HG03571 (cell line): Measurements from ENCODE around the gene LPP.
A peak's percentile ranks its signal among the peaks of the same experiment; 100 is the strongest.
"Not testable (repeated sequence)": the region's sequence is repeated elsewhere in the genome, so short reads cannot be mapped to it uniquely, and the experiment has no call there.

ENCODE experiments used
- ATAC-seq: cut with Tn5 transposase; IDR thresholded peaks from one replicate; pipeline ENCODE4 v1.9.1; 2021; ENCODE audit not compliant: unreplicated experiment

LPP gene

DNA sequence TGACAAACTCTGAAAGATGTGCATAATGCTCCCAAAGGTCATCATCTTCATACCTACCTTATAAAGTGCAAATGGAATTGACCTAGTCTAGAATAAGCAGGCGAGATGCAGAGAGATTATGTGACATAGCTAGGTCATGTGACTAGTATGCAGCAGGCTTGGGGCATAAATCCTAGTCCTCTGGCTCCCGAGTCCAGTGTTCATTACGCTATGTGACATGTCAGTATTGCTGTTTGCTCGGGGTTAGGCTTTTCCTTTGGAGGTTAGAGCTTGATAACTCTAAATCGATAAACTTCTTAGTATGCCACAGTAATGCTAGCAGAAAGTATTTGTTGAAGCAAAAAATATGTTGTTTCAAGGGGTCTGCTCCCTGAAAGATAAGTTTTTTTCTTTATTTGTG is 536.1 kb downstream of the LPP start:
- no peak for ATAC-seq

DNA sequence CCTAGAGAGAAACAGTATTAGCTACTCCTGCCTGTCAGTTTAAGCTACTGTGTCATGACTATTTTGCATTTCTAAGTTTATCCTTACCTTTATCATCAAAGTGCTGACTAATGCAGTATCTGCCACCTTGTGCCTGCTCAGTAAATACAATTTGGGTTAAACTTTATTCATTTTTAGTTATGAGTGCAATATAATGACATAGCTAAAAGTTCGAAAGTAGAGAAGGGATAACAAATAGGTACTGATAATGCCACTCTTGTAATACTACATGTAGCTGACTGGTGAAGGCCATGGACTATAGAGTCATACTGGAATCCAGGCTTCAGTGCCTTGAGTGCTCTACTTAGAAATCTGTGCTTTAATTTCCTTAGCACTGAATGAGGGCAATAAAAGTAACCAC is 537.0 kb downstream of the LPP start:
- ATAC-seq: no peak

DNA sequence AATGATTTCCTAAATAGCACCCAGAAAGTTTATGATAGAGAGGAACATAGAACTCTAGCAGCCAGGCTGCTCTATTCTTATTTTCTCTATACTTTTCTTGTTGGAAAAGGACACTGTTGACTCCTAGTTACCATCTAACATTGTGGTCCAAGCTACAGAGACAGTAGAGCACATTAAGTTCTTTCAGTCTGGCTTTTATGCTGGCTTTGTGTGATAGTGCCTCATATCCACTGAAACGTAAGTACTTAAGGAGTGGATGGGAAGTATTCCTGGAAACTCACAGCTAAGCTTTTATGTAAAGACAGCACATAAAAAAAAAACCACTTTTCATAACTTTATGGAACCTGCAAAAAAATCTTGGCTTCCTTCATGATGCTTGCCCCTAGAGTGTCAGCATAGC is 537.7 kb downstream of the LPP start:
- no peak for ATAC-seq

DNA sequence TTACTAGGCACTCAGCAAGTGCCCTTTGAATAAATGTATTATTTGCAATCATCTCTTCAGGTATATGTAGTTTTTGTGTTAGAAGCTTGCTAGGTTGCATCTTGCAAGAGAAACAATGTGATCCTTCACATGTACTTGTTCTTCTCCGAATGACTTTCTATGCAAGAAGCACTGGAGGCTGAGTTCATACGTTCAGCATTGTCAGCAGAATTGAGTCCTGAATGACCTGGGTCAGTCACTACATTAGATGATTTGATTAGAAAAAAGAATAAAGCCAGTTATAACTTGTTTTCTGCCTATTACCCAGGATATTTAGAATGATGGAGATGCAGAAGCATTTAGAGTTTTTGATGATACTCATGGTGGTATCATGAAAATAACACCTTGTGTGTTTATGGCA is 538.7 kb downstream of the LPP start:
- ATAC-seq: no peak

DNA sequence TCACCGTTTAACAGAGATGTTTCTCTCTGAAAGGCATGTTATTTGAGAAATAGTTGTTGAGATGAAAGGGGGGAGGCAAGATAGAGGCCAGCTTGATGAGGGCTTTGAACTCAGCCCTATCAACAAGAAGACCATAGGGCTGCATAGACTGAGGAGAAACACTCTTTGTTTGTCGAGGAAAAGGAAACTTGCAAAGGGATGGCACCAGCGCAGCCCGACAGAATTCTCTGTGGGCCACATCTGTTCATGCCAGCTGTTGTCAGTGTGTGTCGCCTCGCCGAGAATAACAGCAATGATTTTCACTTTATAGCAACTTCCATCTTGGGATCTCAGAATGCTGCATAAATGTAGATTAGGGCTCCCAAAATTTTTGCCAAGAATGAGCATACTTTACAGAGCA is 539.5 kb downstream of the LPP start:
- no peak for ATAC-seq

DNA sequence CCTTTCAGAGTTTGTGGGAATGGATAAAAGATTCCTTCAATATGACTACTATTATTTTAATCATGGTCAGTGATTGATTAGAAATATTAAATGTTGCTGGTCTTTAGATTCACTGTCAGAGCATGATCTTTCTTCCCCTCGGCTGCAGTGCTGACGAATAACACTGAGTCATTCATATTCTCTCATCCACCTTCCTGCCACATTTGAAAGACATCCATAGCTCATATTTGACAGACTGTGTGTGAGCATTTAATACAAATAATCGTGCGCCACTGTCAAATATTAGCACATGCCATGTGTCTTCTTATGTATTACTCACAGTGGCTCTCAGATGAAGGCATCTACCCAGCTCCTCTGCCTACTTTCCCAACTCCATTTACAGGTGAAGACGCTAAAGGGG is 541.3 kb downstream of the LPP start:
- ATAC-seq: no peak

DNA sequence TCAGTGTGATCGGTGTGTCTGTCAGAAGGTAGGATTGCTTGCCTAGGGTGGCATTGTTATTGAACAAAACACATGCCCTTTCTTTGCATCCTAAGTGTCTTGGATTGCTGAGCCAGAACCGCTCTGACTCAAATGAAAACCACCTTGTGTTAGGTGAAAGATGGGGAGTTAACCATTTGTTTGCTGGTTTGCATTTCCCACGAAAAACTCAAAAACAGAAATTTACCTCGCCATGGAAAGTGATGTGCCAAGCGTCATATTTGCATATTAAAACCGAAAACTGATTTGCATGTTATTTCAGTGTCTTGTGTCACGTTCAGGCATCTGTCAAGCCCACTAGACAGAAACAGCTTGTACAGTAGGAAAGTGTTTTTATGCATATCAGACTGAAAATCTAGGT is 543.2 kb downstream of the LPP start:
- ATAC-seq: peak; percentile 76

DNA sequence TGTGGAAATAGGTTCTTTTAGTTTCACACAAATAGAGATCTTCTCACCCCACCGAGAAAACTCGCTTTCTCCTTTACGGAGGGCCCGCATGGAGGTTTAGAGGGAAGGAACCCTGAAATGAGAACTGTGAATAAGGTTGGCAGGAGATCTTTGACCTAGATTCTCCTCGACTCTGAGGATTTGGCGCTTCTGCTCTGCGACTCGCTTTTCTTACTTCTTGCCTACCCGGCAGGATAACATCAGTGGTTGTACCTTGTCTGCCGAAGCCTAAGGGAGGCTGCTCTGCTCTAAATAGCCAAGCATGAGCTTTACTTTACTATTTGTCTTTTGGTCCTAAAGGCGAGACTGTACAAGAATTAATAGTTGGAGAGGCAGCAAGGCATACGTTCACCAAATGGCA is 544.5 kb downstream of the LPP start:
- ATAC-seq: no peak

DNA sequence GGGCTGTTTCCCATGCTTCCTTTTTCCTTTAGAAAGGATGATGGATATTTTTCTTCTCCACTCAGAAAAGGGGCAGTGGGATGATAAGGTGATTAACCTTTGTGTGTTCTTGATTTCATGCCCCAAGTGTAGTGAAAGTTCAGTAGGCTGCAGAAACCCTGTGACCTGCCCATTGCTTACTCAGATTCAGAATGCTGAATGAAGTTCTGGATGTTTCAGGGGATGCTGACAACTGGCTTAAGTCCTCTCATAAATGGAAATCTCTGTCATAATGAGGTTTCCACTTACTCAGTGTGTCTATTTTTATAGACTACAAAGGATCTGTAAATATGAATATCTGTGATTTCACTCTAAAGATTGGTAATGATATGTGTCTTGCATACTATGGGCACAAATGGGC is 546.5 kb downstream of the LPP start:
- no peak for ATAC-seq

DNA sequence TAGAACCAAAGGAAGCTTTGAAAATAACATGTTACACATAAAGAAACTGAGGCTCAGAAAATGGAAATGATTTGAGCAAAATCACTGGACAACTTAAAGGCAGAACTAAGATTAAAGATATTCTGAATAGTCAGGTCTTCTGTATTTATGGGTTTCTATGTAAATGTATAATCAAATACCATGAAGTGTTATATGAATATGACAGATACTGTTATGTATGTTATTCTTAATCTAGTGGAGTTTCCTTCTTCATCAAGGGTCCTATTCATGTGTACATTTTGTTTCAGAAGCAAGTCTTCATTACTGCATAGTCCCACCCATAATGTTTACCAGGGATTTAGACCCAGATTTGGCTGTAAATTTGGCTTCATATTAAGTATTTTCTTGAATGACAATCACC is 547.0 kb downstream of the LPP start:
- ATAC-seq: no peak

DNA sequence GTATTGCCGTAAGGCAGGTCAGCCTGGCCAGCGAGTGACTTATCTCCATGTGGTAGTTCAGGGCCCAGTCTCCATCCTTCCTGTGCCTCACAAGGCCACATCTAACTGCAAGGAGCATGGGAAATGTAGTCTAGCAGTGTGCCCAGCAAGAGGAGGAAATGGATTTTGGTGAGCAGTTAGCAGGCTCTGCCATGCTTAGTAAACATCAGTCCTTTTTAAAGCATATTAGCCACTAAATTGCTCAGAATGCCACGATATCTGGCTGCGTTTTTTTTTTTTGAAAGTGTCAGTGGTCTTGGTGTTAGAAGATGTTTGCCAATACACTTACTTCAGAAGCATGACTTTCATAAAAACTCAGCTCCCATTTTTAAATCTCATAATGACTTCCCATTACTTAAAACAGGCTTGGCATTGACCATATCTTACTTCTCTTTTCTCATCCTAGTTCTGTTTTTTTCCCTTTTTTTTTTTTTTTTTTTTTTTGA is 547.6 kb downstream of the LPP start:
- ATAC-seq: no peak

DNA sequence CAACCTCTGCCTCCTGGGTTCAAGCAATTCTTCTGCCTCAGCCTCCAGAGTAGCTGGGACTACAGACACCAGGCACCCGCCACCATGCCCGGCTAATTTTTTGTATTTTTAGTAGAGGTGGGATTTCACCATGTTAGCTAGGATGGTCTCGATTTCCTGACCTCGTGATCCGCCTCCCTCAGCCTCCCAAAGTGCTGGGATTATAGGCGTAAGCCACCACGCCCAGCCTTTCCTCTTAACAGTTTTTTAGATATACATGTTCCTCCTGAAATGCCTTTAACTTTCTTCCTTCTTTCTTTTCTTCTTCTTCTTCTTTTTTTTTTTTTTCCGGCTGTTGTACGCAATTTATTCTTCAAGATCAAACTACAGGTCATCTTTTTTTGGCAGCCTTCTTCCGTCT is 548.1 kb downstream of the LPP start:
- not testable (repeated sequence) for ATAC-seq

DNA sequence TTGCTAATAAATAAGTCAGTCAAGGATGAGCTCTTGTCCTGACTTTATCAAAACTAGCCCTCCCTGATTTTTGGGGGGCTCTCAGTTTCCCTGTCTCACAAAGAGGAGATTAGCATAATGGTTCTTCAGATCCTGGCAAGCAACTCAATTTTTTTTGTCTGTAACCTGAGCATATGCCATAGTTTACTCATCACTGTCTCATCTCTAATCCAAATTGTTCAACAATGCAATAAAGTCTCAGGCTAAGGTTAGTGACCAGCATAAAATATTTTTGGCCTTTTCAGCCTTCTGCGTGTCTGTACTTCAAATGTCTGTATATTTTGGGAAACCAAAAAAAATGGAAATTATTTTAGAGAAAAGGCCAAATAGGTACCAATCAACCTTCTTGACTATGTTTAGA is 552.2 kb downstream of the LPP start:
- no peak for ATAC-seq

DNA sequence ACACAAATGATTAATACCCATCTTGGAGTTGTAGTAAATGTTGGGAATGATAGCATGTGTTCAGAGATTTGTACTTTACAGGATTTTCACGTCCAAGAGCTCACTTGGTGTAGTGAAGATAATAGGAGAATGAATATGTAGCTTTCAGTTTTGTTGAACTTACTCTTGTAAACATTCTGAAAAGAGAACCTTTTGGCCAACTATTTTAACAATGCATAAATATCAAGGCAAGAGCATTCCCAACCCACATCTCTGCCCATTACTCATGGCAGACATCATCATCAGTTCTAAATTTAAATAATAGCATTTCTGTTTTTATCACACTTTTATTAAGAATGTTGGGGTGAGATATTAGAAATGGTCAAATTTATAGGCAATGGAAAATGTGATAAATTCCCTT is 552.6 kb downstream of the LPP start:
- no peak for ATAC-seq

DNA sequence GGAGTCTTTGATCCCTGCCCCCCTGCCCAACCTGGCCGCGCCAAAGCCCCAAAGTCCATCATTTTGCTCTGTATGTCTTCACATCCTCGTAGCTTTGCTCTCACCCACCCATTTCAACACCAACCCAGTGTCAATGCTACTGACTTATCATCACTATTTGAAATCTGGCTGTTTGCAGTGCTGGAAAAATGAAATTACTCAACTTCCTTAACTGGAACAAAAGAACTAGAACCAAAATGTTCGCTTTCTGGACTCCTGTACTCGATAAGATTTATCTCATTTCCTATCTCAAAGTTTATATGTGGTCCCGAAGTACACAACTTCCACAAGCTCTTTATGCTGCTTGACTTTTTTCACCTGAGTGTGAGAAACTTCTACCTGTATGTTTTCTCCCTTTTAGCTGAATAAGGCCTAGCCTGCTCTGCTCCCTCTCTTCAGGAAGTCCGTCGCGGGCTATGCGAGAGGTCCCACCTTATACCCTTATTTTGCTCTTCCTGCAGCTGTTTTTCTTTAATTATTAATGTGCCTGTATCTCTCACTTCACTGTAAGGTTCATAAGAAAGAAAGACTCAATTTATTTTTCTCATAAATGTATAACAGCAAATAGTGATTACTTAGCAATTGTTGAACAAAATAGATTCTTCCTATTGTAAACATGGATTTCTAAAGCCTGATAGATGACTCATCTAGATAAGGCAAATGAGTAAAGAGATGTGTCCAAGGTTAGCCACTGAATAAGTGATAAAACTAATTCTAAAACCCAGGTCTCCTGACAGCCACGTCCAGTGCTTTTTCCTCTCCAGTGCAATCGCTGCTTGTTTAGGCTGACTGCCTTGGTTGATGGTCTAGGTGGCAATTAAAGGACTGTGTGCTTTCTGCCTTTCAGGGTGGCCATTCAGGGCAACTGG is 553.7 kb downstream of the LPP start:
- ATAC-seq: no peak

DNA sequence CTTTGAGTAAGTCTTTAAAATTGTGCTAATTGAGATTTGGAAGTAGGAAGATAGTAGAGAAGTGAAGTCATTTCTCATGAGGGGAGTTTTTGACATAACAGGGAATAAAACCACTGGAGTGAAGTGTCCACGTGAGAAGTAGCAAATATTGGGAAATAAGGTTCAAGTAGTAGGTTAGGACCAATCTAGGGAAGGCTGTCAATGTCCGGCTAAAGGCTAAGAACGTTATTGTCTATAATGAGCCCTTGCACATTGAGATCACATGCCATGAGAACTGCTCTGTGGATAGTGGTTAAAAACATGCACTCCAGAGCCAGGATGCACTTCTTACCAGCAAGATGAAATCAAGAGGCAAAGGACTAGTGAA is 557.9 kb downstream of the LPP start:
- no peak for ATAC-seq

DNA sequence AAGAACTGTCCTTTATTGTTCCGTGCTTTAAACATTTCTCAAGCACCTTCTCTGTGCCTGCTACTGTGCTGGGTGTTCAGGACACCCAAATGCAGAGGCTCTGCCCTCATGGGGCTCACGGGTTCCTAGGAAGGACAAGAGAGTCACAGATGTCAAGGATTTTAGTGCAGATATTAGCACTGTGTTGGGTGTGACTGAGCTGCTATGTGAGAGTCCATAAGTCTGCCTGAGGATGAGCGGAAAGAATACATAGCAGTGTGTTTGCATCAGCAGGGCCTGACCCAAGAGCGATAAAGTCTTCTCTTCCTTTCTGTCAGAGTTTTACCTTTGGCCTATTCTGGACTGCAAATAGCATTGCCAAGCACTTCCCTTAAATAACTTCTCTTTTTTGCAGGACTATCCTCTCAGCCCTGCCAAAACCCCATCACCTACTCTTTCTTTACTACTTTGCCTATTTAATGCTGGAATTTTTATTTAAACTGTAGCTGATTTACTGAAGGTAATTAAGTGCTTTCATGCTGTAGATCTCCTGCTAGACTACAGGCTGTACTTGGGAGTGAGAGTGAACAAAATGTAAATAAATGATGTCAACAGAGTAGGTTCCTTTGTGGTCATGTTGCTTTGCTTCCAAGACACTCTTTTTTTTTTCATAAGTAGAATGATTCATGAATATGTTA is 558.4 kb downstream of the LPP start:
- no peak for ATAC-seq

DNA sequence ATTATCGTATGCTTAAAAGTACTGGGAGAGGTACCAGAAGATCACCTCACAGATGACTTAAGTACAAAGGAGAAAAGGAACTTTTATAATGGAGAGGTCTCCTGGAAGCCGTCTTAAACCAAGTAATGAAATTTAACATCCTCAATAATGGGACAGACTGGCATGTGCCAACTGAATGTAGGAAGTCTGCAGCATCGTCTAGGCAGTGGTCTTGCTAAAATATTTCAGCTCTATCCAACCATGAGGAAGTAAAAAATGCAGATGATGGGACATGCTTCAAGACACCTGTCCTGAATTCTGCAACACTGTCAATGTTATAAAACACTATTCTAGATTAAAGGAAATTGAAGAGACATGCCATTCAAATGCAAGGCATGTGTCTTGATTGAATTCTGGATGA is 559.0 kb downstream of the LPP start:
- no peak for ATAC-seq

DNA sequence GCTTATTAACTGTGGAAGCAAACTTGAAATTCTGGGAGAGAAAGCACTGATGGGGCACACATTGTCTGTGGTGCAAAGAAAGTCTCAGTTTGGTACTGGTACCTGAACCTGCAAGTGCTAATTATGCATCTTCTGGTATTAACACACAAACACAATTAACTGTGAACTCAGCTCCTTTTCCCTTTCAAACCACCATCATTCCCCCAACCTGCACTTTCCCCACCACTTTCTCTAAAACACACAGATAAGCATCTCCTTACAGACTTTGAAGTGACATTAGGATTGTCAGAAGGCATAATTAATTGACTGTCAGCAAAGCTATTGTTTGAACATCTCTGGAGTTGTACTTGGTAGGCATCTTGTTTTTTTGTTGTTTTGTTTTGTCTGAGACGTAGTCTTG is 565.6 kb downstream of the LPP start:
- ATAC-seq: no peak

DNA sequence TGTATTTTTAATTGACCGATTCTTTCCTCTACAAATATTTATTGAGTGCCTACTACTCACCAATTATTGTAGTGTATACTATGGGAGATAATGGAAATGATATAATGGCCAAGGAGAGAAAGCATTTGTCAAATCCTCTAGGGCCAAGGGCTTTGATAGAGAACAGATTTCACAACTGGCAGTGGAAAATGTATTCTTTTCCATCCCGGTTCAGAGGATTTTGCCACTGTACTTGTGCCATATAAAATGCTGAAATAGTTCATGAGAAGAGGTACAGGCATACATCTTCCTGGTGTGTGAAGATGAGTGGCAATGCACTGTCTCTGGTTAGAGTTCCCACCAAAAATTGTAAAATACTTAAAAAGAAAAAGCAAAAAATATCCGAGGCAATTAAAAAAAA is 566.3 kb downstream of the LPP start:
- no peak for ATAC-seq

DNA sequence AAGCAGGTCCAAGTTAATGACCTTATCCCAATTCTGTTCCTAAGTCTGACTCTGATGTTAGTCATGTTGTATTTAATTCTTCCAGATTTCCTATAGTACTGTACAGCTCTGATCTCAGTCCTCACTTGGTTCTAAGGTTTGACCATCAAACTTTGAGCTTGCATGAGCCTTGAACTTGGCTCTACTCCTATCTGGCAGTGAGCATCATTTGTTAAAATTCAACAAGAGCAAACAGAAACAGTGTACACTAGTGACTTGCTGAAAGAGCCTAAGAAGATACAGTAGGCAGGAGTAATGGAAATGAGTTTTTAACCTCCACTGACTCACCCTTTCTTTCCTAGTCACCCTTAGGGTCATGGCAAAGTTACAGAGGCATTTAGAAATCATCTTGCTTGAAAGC is 566.7 kb downstream of the LPP start:
- ATAC-seq: no peak

DNA sequence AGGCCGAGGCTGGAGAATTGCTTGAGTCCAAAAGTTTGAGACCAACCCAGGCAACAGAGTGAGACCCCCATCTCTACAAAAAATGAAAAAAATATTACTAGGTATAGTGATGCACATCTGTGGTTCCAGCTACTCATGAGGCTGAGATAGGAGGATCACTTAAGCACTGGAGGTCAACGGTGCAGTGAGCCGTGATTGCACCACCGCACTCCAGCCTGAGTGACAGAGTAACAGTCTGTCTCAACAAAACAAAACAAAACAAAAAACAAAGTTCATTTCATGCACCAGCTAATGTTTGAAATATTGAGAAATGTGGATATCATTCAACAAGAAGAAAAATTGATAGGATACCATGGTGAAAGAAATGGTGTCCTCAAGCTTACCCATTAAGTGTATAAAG is 567.4 kb downstream of the LPP start:
- ATAC-seq: no peak

DNA sequence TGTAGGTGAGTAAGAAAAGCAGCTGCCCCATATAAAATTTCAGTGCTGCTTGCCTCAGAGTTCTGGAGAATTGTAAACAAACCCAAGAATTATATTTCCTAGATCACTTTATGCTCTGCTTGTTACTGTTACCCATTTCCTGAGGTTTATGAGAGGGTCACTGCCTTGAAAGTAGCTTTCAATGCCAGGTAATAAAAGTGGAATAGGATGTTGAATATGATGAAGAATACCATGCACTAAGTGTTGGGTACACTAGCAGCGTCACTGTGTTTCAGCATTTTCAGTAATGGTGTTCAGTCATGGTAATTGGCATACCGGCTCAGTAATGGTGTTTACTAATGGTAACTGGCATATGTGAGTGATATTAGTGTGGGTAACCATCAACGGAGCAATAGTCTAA is 568.0 kb downstream of the LPP start:
- no peak for ATAC-seq
